Measurements from ENCODE around the gene PCSK5. TPM values are rescaled to one million over a fixed set of nuclear protein-coding genes. Genes with fewer than 3 reads are reported as not detected.

PCSK5 gene
- total and polyA plus RNA-seq, 2 of the 8 experiments (the other 6 are each of a cell fraction or from before 2014, with no cell fraction given) = 5.5 to 10.7 TPM

- DNase-seq (ENCODE audit: low read depth in 1 of 2, low spot score in 2 of 2) (no peak), FAIRE-seq (no peak)
- H3K14ac ChIP-seq (ENCODE audit: insufficient read length) = no peak overlapping the region
- no peak for TF ChIP-seq POU5F1 (IDR thresholded peaks at IDR 0.05; ENCODE audit: low read depth, low read length)
- no peak for TF ChIP-seq KDM5A (IDR thresholded peaks at IDR 0.05; ENCODE audit: low read length)
- TF ChIP-seq RNF2 (IDR thresholded peaks at IDR 0.05; ENCODE audit: borderline replicate concordance, low read depth, low read length, missing control alignments, poor library complexity, severe bottlenecking) = no peak
- TF ChIP-seq SP2 (IDR thresholded peaks at IDR 0.05; ENCODE audit: low read length) = no peak
- TF ChIP-seq BRCA1 (IDR thresholded peaks at IDR 0.05; ENCODE audit: low read depth, low read length) = no peak
- no peak for TF ChIP-seq SRF (IDR thresholded peaks at IDR 0.05; ENCODE audit: low read depth, low read length)
- TF ChIP-seq KDM1A (IDR thresholded peaks at IDR 0.05; ENCODE audit: borderline replicate concordance, low read length) = no peak
- no peak for TF ChIP-seq SP4 (IDR thresholded peaks at IDR 0.05; ENCODE audit: low read length)
- TF ChIP-seq FOSL1 (IDR thresholded peaks at IDR 0.05; ENCODE audit: insufficient read depth, low read depth, low read length) = no peak
- no peak for TF ChIP-seq ASH2L (IDR thresholded peaks at IDR 0.05; ENCODE audit: low read length)
- no peaks in the 10 kb centered on the region for H4K20me1 ChIP-seq (replicated peaks in 1 of 2; ENCODE audit: control insufficient read depth in 1 of 2, insufficient read depth in 2 of 2, low read length in 2 of 2)
- no peak overlapping the region for H2BK12ac ChIP-seq (ENCODE audit: low read depth, low read length)
- CTCF ChIA-PET (ENCODE audit: partially characterized antibody) = interaction anchor here (1.0 to 5.9 kb wide), 6 partner anchors 9 to 1107 kb away, joined by 3 to 64 read pairs (median 4); no protein-coding TSS in a partner anchor
- no peaks in the 10 kb centered on the region for H3K79me1 ChIP-seq (ENCODE audit: low read depth, low read length)
- H3K9me3 ChIP-seq (ENCODE audit: insufficient read depth in 2 of 2, low read depth in 1 of 2, low read length in 1 of 2) = no peaks in the 10 kb centered on the region
- H3K4me1 ChIP-seq (replicated peaks in 1 of 4; ENCODE audit: control insufficient read depth in 3 of 4, insufficient read depth in 4 of 4, low read length in 3 of 4) = no peaks in the 10 kb centered on the region
- no peaks in the 10 kb centered on the region for H3K27me3 ChIP-seq (replicated peaks in 1 of 4; ENCODE audit: control insufficient read depth in 3 of 4, extremely low read depth in 1 of 4, insufficient read depth in 3 of 4, low read length in 3 of 4)
- no peak overlapping the region for H3K23ac ChIP-seq (ENCODE audit: insufficient read length)
- no peak overlapping the region for H4K91ac ChIP-seq (replicated peaks; ENCODE audit: insufficient read length, low read length)
- no peak overlapping the region for H3K27ac ChIP-seq (ENCODE audit: low read depth, low read length)
- H2BK20ac ChIP-seq (ENCODE audit: low read length) = no peak overlapping the region
- H3K36me3 ChIP-seq (ENCODE audit: control insufficient read depth in 2 of 4, insufficient read depth in 4 of 4, low read length in 3 of 4) = no peaks in the 10 kb centered on the region
- 89% methylated on average over 7 of the region's 7 CpGs; no CpG with 5 or more reads in 1 of the 2 experiments for WGBS, 2 experiments (ENCODE audit: extremely low coverage in 1 of 2, insufficient coverage in 1 of 2, insufficient read length in 1 of 2, insufficient replicate concordance in 2 of 2, low coverage in 1 of 2, low lambda C conversion rate in 2 of 2, missing lambda C conversion rate in 1 of 2)
- H4K5ac ChIP-seq (ENCODE audit: insufficient read length, low read depth, low read length) = no peak overlapping the region
- H3K9ac ChIP-seq (replicated peaks in 1 of 4; ENCODE audit: extremely low read depth in 1 of 4, low read depth in 3 of 4, low read length in 3 of 4) = 0 out of 7 replicates have a peak overlapping the region, but pooled peaks of 1 of the 4 experiments have one; percentile 21
- no peak overlapping the region for H3K18ac ChIP-seq (ENCODE audit: extremely low read depth, low read length)
- no peaks in the 10 kb centered on the region for H3K79me2 ChIP-seq (ENCODE audit: control insufficient read depth in 1 of 2, insufficient read depth in 2 of 2, low read length in 2 of 2)
- no peak overlapping the region for H3K4ac ChIP-seq (replicated peaks; ENCODE audit: insufficient read length, low read depth, low read length)
- no peaks in the 10 kb centered on the region; the same call in 1 of the 2 replicates for H3K23me2 ChIP-seq (ENCODE audit: low read depth, low read length)
- no peak overlapping the region for H3K4me2 ChIP-seq (ENCODE audit: insufficient read depth in 1 of 2, low read depth in 2 of 2, low read length in 2 of 2)
- H3K56ac ChIP-seq (replicated peaks; ENCODE audit: insufficient read length, low read depth, low read length) = no peak overlapping the region
- no peak overlapping the region for H4K8ac ChIP-seq (ENCODE audit: extremely low read depth, insufficient read depth, low read length)
- no peak overlapping the region for H2AK5ac ChIP-seq (ENCODE audit: low read depth, low read length)
- H2BK120ac ChIP-seq (replicated peaks; ENCODE audit: low read depth, low read length) = no peak overlapping the region
- POLR2A ChIA-PET (ENCODE audit: partially characterized antibody) = no interaction called here
- no peak overlapping the region for H2AFZ ChIP-seq (ENCODE audit: low read length)
- no peak overlapping the region for H2BK5ac ChIP-seq (ENCODE audit: low read depth, low read length)
- no peak overlapping the region for H3K4me3 ChIP-seq (ENCODE audit: extremely low read depth in 1 of 4, insufficient read depth in 2 of 4, low read depth in 3 of 4, low read length in 4 of 4)
- H2BK15ac ChIP-seq (ENCODE audit: low read length) = no peak overlapping the region
These were observed 401.8 kb downstream of the PCSK5 start for GRCh38 chr9:76292246-76292645.
